ENCODE measurements around the gene TJAP1.

TJAP1 gene

DNA sequence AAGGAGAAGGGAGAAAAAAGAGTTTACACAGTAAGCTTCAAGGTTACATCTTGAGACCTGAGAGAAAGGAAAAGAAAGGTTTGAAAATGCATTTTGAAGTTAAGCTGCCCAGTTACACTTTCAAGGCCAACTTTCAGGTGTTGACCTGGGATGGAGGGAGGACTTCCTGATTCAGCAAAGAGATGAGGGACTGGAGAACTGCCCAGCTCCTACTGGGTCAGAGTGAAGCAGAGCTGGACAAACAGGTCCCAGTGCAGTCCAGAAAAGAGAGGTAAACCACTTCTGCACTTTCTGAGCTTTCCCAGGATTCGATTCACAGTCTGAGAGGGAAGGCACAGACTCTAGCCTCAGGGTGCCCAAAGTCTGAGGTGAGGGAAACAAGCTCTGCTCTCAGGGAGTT, 6.0 kb upstream of the TJAP1 start (continued):
- TF ChIP-seq, protein P1, sequence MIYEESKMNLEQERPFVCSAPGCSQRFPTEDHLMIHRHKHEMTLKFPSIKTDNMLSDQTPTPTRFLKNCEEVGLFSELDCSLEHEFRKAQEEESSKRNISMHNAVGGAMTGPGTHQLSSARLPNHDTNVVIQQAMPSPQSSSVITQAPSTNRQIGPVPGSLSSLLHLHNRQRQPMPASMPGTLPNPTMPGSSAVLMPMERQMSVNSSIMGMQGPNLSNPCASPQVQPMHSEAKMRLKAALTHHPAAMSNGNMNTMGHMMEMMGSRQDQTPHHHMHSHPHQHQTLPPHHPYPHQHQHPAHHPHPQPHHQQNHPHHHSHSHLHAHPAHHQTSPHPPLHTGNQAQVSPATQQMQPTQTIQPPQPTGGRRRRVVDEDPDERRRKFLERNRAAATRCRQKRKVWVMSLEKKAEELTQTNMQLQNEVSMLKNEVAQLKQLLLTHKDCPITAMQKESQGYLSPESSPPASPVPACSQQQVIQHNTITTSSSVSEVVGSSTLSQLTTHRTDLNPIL (CRISPR knock-in tag; IDR thresholded peaks at IDR 0.05; ENCODE audit: low read depth) = no peak
- TF ChIP-seq ZNF565 (CRISPR knock-in tag; conservative IDR thresholded peaks at IDR 0.05; ENCODE audit: low read depth) (no peak), ZC3H10 (CRISPR knock-in tag; IDR thresholded peaks at IDR 0.05) (no peak), OSR1 (CRISPR knock-in tag; IDR thresholded peaks at IDR 0.05) (no peak), RARB (CRISPR knock-in tag; IDR thresholded peaks at IDR 0.05) (no peak), TOX (CRISPR knock-in tag; IDR thresholded peaks at IDR 0.05; ENCODE audit: borderline replicate concordance) (no peak)
- TF ChIP-seq, protein P2, sequence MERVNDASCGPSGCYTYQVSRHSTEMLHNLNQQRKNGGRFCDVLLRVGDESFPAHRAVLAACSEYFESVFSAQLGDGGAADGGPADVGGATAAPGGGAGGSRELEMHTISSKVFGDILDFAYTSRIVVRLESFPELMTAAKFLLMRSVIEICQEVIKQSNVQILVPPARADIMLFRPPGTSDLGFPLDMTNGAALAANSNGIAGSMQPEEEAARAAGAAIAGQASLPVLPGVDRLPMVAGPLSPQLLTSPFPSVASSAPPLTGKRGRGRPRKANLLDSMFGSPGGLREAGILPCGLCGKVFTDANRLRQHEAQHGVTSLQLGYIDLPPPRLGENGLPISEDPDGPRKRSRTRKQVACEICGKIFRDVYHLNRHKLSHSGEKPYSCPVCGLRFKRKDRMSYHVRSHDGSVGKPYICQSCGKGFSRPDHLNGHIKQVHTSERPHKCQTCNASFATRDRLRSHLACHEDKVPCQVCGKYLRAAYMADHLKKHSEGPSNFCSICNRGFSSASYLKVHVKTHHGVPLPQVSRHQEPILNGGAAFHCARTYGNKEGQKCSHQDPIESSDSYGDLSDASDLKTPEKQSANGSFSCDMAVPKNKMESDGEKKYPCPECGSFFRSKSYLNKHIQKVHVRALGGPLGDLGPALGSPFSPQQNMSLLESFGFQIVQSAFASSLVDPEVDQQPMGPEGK (CRISPR knock-in tag; IDR thresholded peaks at IDR 0.05; ENCODE audit: borderline replicate concordance) = no peak

DNA sequence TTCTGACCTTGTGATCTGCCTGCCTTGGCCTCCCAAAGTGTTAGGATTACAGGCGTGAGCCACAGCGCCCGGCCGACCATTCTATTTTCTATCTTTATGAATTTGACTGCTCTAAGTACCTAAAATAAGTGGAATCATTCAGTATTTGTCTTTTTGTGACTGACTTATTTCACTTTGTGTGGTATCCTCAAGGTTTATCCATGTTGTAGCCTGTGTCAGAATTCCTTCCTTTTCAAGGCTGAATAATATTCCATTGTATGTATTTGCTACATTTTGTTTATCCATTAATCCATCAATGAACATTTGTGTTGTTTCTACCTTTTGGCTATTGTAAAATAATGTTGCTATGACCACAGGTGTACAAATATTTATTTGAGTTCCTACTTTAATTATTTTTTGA, 4.9 kb upstream of the TJAP1 start:
- TF ChIP-seq, protein P3, sequence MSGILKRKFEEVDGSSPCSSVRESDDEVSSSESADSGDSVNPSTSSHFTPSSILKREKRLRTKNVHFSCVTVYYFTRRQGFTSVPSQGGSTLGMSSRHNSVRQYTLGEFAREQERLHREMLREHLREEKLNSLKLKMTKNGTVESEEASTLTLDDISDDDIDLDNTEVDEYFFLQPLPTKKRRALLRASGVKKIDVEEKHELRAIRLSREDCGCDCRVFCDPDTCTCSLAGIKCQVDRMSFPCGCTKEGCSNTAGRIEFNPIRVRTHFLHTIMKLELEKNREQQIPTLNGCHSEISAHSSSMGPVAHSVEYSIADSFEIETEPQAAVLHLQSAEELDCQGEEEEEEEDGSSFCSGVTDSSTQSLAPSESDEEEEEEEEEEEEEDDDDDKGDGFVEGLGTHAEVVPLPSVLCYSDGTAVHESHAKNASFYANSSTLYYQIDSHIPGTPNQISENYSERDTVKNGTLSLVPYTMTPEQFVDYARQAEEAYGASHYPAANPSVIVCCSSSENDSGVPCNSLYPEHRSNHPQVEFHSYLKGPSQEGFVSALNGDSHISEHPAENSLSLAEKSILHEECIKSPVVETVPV (CRISPR knock-in tag; IDR thresholded peaks at IDR 0.05) = no peak
- TF ChIP-seq, protein P4, sequence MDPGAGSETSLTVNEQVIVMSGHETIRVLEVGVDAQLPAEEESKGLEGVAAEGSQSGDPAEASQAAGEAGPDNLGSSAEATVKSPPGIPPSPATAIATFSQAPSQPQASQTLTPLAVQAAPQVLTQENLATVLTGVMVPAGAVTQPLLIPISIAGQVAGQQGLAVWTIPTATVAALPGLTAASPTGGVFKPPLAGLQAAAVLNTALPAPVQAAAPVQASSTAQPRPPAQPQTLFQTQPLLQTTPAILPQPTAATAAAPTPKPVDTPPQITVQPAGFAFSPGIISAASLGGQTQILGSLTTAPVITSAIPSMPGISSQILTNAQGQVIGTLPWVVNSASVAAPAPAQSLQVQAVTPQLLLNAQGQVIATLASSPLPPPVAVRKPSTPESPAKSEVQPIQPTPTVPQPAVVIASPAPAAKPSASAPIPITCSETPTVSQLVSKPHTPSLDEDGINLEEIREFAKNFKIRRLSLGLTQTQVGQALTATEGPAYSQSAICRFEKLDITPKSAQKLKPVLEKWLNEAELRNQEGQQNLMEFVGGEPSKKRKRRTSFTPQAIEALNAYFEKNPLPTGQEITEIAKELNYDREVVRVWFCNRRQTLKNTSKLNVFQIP (CRISPR knock-in tag; IDR thresholded peaks at IDR 0.05; ENCODE audit: borderline replicate concordance, low read depth) = no peak
- TF ChIP-seq RARB (CRISPR knock-in tag; IDR thresholded peaks at IDR 0.05) (no peak), ZC3H10 (CRISPR knock-in tag; IDR thresholded peaks at IDR 0.05) (no peak), BACH2 (CRISPR knock-in tag; IDR thresholded peaks at IDR 0.05; ENCODE audit: borderline replicate concordance) (no peak), GLIS3 (CRISPR knock-in tag; IDR thresholded peaks at IDR 0.05) (no peak), TOX (CRISPR knock-in tag; IDR thresholded peaks at IDR 0.05; ENCODE audit: borderline replicate concordance) (no peak), OSR1 (CRISPR knock-in tag; IDR thresholded peaks at IDR 0.05) (no peak), CSDC2 (CRISPR knock-in tag; IDR thresholded peaks at IDR 0.05) (no peak)
- TF ChIP-seq, protein P1 (CRISPR knock-in tag; IDR thresholded peaks at IDR 0.05; ENCODE audit: low read depth) = no peak
- TF ChIP-seq, protein P2 (CRISPR knock-in tag; IDR thresholded peaks at IDR 0.05; ENCODE audit: borderline replicate concordance) = no peak
- no peak for ATAC-seq

DNA sequence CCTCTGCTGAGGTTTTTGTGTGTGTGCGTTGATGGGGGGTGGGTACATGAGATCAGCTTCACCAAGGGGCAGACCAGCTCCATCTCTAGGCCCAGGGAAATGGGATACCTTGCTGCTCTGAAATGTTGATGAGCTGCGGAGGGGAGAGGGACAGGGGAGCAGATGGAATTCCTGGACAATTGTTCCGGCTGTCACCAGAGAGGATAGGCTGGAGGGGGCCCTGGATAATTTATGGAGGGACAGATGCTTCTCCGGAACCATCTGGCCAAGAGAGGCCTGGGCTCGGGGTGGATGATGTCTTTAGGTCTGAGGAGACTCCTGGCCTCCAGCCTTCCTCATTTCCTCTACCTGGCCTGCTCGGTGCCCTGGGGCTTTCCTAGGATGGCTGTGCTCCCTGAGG, 1.9 kb upstream of the TJAP1 start:
- ATAC-seq = no peak
- no peak for TF ChIP-seq ISL1 (CRISPR knock-in tag; IDR thresholded peaks at IDR 0.05)
- no peak for TF ChIP-seq GLIS3 (CRISPR knock-in tag; IDR thresholded peaks at IDR 0.05)
- TF ChIP-seq ESRRG (CRISPR knock-in tag; IDR thresholded peaks at IDR 0.05) = no peak
- no peak for TF ChIP-seq OSR1 (CRISPR knock-in tag; IDR thresholded peaks at IDR 0.05)
- TF ChIP-seq, protein P4 (CRISPR knock-in tag; IDR thresholded peaks at IDR 0.05; ENCODE audit: borderline replicate concordance, low read depth) = no peak
- TF ChIP-seq CSDC2 (CRISPR knock-in tag; IDR thresholded peaks at IDR 0.05) = no peak
- TF ChIP-seq, protein P2 (CRISPR knock-in tag; IDR thresholded peaks at IDR 0.05; ENCODE audit: borderline replicate concordance) = no peak
- TF ChIP-seq, protein P5, sequence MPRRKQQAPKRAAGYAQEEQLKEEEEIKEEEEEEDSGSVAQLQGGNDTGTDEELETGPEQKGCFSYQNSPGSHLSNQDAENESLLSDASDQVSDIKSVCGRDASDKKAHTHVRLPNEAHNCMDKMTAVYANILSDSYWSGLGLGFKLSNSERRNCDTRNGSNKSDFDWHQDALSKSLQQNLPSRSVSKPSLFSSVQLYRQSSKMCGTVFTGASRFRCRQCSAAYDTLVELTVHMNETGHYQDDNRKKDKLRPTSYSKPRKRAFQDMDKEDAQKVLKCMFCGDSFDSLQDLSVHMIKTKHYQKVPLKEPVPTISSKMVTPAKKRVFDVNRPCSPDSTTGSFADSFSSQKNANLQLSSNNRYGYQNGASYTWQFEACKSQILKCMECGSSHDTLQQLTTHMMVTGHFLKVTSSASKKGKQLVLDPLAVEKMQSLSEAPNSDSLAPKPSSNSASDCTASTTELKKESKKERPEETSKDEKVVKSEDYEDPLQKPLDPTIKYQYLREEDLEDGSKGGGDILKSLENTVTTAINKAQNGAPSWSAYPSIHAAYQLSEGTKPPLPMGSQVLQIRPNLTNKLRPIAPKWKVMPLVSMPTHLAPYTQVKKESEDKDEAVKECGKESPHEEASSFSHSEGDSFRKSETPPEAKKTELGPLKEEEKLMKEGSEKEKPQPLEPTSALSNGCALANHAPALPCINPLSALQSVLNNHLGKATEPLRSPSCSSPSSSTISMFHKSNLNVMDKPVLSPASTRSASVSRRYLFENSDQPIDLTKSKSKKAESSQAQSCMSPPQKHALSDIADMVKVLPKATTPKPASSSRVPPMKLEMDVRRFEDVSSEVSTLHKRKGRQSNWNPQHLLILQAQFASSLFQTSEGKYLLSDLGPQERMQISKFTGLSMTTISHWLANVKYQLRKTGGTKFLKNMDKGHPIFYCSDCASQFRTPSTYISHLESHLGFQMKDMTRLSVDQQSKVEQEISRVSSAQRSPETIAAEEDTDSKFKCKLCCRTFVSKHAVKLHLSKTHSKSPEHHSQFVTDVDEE (CRISPR knock-in tag; IDR thresholded peaks at IDR 0.05) = no peak
- no peak for TF ChIP-seq TCF4 (CRISPR knock-in tag; IDR thresholded peaks at IDR 0.05; ENCODE audit: borderline replicate concordance)
- TF ChIP-seq PPARA (CRISPR knock-in tag; IDR thresholded peaks at IDR 0.05; ENCODE audit: borderline replicate concordance) = no peak
- TF ChIP-seq, protein P3 (CRISPR knock-in tag; IDR thresholded peaks at IDR 0.05) = no peak
